Measurements from ENCODE around the gene SLC41A3. TPM values are rescaled to one million over a fixed set of nuclear protein-coding genes. Genes with fewer than 3 reads are reported as not detected.

Gene SLC41A3
- total RNA-seq (ENCODE audit: low replicate concordance), result 38.3 and 39.5 TPM in 2 replicates

GRCh38 chr3:126083913-126084767 is at the start of gene SLC41A3:
Gene SLC41A3, minus strand, starts transcription at chr3:126084124. Its CDS starts 15,905 bp downstream, at chr3:126068219.

GRCh38 chr3:125968701-125969592 is 115.0 kb downstream of the SLC41A3 start, which contains the start of gene ROPN1B:
Gene ROPN1B, plus strand, starts transcription at chr3:125969178. Its CDS starts 2,877 bp downstream, at chr3:125972055.

Other genes with a start within 250 kb of the SLC41A3 start
- not detected in 2 replicates for gene ROPN1B, start 114.9 kb downstream of the SLC41A3 start, total RNA-seq (ENCODE audit: low replicate concordance)
- gene ALDH1L1, start 96.5 kb upstream of the SLC41A3 start, total RNA-seq (ENCODE audit: low replicate concordance), result under 0.01 and 0.08 TPM in 2 replicates

Measured in smooth muscle cell of the coronary artery (primary cell).